Heart right ventricle (tissue), 16 donors: ENCODE measurements around the gene DRD3. TPM values are rescaled to one million over a fixed set of nuclear protein-coding genes. Genes with fewer than 3 reads are reported as not detected.

Source experiments
- ATAC-seq, 8 donors: fragments of 200-7000 bp; cut with Tn5 transposase; one replicate each; pipeline ENCODE4 v1.9.1; 2020; ENCODE audit warnings: mild to moderate bottlenecking in 8 of 8, moderate library complexity in 8 of 8, moderate number of reproducible peaks in 1 of 8
- DNase-seq, 2 donors: peaks; one replicate each; pipeline ENCODE4 v3.0.0-alpha.2; 2020
- H3K27ac ChIP-seq, 10 donors: fragments of 200-600 bp; sonication (generic) in 2 of 10; one replicate each; pipeline versions ENCODE4 v1.5.0 to v1.8.0; 2020 to 2022; ENCODE audit warnings: mild to moderate bottlenecking in 3 of 10
- H3K27me3 ChIP-seq, 7 donors: fragments of 200-600 bp; one replicate each; pipeline ENCODE4 v1.8.0; 2021 to 2022; ENCODE audit warnings: mild to moderate bottlenecking in 2 of 7
- H3K36me3 ChIP-seq, 9 donors: fragments of 200-600 bp; sonication (generic) in 1 of 9; one replicate each; pipeline versions ENCODE4 v1.5.0 to v1.8.0; 2020 to 2022; ENCODE audit warnings: mild to moderate bottlenecking in 2 of 9
- H3K4me1 ChIP-seq, 9 donors: fragments of 200-600 bp; sonication (generic) in 1 of 9; one replicate each; pipeline versions ENCODE4 v1.5.0 to v1.8.0; 2020 to 2022; ENCODE audit warnings: mild to moderate bottlenecking in 4 of 9
- H3K4me3 ChIP-seq, 10 donors: fragments of 200-600 bp; sonication (generic) in 2 of 10; one replicate each; pipeline versions ENCODE4 v1.5.0 to v1.8.0; 2020 to 2022; ENCODE audit warnings: mild to moderate bottlenecking in 7 of 10, moderate library complexity in 2 of 10
- H3K9me3 ChIP-seq, 11 donors: fragments of 200-600 bp in 10 of 11; sonication (generic) in 2 of 11; one replicate each; pipeline versions ENCODE4 v1.5.0 to v1.8.0; 2013 to 2022; ENCODE audit warnings: mild to moderate bottlenecking in 2 of 11, control low read depth in 1 of 11, moderate library complexity in 1 of 11
- intact Hi-C, 10 donors: fragments of 100-400 bp; cut with DNase I; formaldehyde crosslinking; loops; one replicate each; pipeline versions ENCODE4 v1.11.1 to v1.14.2; 2022
- polyA plus RNA-seq, 2 donors: library from polyadenylated mRNA; stranded (reverse); fragments of 200-250 nt; gene quantifications; one replicate each; pipeline ENCODE4 v1.2.3, GENCODE V29; 2013
- total RNA-seq, 10 donors: library from RNA; stranded (reverse); fragmentation: NEBNext Ultra II Directional in 3 of 10; extraction: Animal tissue kit (Norgen Biotek cat#: 25700) in 3 of 10; gene quantifications; one replicate each; pipeline versions ENCODE4 v1.2.1 to v1.2.4, GENCODE V29; 2021 to 2023
- TF ChIP-seq, protein P1 (sequence below), 9 donors: fragments of 200-600 bp; sonication (generic) in 2 of 9; IDR thresholded peaks; one replicate each; pipeline versions ENCODE4 v1.5.0 to v1.8.0; 2021 to 2022; ENCODE audit warnings: antibody characterized with exemption in 9 of 9, mild to moderate bottlenecking in 5 of 9, moderate library complexity in 1 of 9
- donor health status: Arrhythmogenic right ventricular cardiomyopathy.
- donor health status: ischemic (EF 13 %, LVEDD 7.1; RV severe dilation, severe dysfunction).
- donor health status: healthy with polysubstance abuse.
- donor health status: DM: no; HTN: yes; CAD: no.
- donor health status: DM: no; HTN: no; CAD: no.
- donor health status: ischemic (EF 25% LVEDD 6.9; RV normal size, moderate dysfunction).
- donor health status: ischemic (EF 25% LVEDD 5.7; RV mildly dilated, moderate dysfunction).
- donor health status: healthy.
- donor health status: DM: yes; HTN: yes; CAD: no.
- donor health status: Ischemic cardiomyopathy.
- donor health status: ischemic (EF 35%, LVEDD 5.7; RV mildly dilated, moderate dysfunction).
- donor health status: nonischemic (EF 11% LVEDD 7.7; RV severe dilation, severe dysfunction).
- donor health status: DM: yes; HTN: yes; CAD: no.
- donor health status: PGD.
- donor health status: ischemic (EF 29% LVEDD 5.4; RV normal size, mild dysfunction).
- donor health status: nonischemic (EF 23%, LVEDD 6.1; RV moderate dilation, normal function).

DRD3 gene
- total and polyA plus RNA-seq, 12 donors, result not detected

DNA sequence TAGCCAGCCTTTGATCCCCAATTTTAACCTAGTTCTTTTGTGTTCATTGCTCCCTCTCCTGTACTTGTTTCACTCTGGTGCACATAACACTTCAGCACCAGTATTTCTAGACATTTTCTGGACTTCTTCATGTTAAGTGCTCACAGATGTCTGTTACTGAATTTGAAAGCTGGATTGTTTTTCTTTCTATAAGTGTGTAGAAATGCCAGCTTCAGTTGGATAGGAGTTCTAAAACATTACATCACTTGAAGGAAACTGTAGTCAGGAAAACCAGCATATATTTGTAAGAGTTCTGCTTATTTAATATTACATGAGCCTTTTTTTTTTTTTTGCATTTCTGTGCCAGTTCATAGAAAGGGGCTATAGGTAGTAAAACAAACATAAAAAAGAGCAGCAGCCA, 100.7 kb downstream of the DRD3 start:
- TF ChIP-seq, protein P1, sequence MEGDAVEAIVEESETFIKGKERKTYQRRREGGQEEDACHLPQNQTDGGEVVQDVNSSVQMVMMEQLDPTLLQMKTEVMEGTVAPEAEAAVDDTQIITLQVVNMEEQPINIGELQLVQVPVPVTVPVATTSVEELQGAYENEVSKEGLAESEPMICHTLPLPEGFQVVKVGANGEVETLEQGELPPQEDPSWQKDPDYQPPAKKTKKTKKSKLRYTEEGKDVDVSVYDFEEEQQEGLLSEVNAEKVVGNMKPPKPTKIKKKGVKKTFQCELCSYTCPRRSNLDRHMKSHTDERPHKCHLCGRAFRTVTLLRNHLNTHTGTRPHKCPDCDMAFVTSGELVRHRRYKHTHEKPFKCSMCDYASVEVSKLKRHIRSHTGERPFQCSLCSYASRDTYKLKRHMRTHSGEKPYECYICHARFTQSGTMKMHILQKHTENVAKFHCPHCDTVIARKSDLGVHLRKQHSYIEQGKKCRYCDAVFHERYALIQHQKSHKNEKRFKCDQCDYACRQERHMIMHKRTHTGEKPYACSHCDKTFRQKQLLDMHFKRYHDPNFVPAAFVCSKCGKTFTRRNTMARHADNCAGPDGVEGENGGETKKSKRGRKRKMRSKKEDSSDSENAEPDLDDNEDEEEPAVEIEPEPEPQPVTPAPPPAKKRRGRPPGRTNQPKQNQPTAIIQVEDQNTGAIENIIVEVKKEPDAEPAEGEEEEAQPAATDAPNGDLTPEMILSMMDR (IDR thresholded peaks at IDR 0.05), result no peak
- intact Hi-C loops, result no loop called here
- peaks cover 0 to 98% (median 48%) of the 10 kb centered on the region in 9 donors for H3K36me3 ChIP-seq
- no peak overlapping the region for H3K4me3 ChIP-seq
- no peaks in the 10 kb centered on the region for H3K27me3 ChIP-seq
- DNase-seq (no peak), ATAC-seq (no peak)
- no peak overlapping the region for H3K27ac ChIP-seq
- no peaks in the 10 kb centered on the region for H3K9me3 ChIP-seq
- H3K4me1 ChIP-seq, result peaks cover 0 to 5% (median 0%) of the 10 kb centered on the region in 9 donors

Other genes starting within 250 kb of the DRD3 start
- gene ZDHHC23, start 231.0 kb downstream of the DRD3 start, total RNA-seq, result 1 to 10 TPM; 1.1 to 3.7 (median 2.4) TPM
- gene ZDHHC23, start 231.0 kb downstream of the DRD3 start, polyA plus RNA-seq, result 1 to 10 TPM; 1.5 to 1.7 TPM
- gene CCDC191, start 122.5 kb downstream of the DRD3 start, total RNA-seq, result 1 to 10 TPM in 8 of 10 donors, under 1 TPM in 2; 0.68 to 3.6 (median 1.8) TPM
- 1 to 10 TPM in 1 of 2 donors, under 1 TPM in 1; 0.51 to 2.2 TPM for gene CCDC191, start 122.5 kb downstream of the DRD3 start, polyA plus RNA-seq
- gene QTRT2, start 122.3 kb downstream of the DRD3 start, total RNA-seq, result 1 to 10 TPM; 3.6 to 9.7 (median 5.2) TPM
- gene QTRT2, start 122.3 kb downstream of the DRD3 start, polyA plus RNA-seq, result 1 to 10 TPM; 3.4 to 4.2 TPM
- under 1 TPM in 2 of 10 donors, not detected in 8; 0.09 to 0.10 TPM for gene ZNF80, start 58.5 kb upstream of the DRD3 start, total RNA-seq
- not detected for gene ZNF80, start 58.5 kb upstream of the DRD3 start, polyA plus RNA-seq
- 1 to 10 TPM in 1 of 10 donors, under 1 TPM in 5, not detected in 4; 0.07 to 2.5 (median 0.41) TPM for gene TIGIT, start 115.0 kb upstream of the DRD3 start, total RNA-seq
- gene TIGIT, start 115.0 kb upstream of the DRD3 start, polyA plus RNA-seq, result under 1 TPM in 1 of 2 donors, not detected in 1; 0.14 TPM